HG03066 (cell line): ENCODE measurements around the gene PILRB.

ENCODE experiments used
- ATAC-seq: cut with Tn5 transposase; IDR thresholded peaks from one replicate; pipeline ENCODE4 v1.9.1; 2021; ENCODE audit warnings: low read depth; ENCODE audit not compliant: unreplicated experiment

PILRB gene

GRCh38 chr7:100400656-100401055 is 42.7 kb downstream of the PILRB start:
- ATAC-seq: no peak

- ATAC-seq: no peak
Measured at GRCh38 chr7:100401811-100402210, 43.9 kb downstream of the PILRB start.

- no peak for ATAC-seq
Measured at GRCh38 chr7:100402241-100402640, 44.3 kb downstream of the PILRB start.

GRCh38 chr7:100406767-100407166 is 48.9 kb downstream of the PILRB start:
- ATAC-seq: no peak

- no peak for ATAC-seq
Measured at GRCh38 chr7:100407285-100408180, 49.6 kb downstream of the PILRB start.

GRCh38 chr7:100411101-100411500 is 53.2 kb downstream of the PILRB start:
- no peak for ATAC-seq

GRCh38 chr7:100413346-100413745 is 55.4 kb downstream of the PILRB start:
- no peak for ATAC-seq

GRCh38 chr7:100413889-100414288 is 56.0 kb downstream of the PILRB start:
- no peak for ATAC-seq

GRCh38 chr7:100415448-100415847 is 57.5 kb downstream of the PILRB start:
- ATAC-seq: no peak
